ENCODE results near the gene SLC2A4.
"Not testable (repeated sequence)": the region's sequence is repeated elsewhere in the genome, so short reads cannot be mapped to it uniquely, and the experiment has no call there.

SLC2A4 gene

GRCh38 chr17:7325031-7325528, 43.6 kb downstream of the SLC2A4 start:
- Mint-ChIP-seq H3K9me3 (no peaks in the 10 kb centered on the region), H3K27ac (no peak overlapping the region), H3K36me3 (peaks cover 25% of the 10 kb centered on the region), H3K4me1 (peaks cover 31% of the 10 kb centered on the region), H3K27me3 (no peaks in the 10 kb centered on the region), H3K4me3 (no peak overlapping the region)
- DNase-seq = no peak
- CTCF ChIA-PET = interaction anchor here (0.8 to 4.8 kb wide), 8 partner anchors 11 to 26 kb away, joined by 3 to 54 read pairs (median 6); partner anchors contain the start of genes ACAP1 and GPS2

DNA sequence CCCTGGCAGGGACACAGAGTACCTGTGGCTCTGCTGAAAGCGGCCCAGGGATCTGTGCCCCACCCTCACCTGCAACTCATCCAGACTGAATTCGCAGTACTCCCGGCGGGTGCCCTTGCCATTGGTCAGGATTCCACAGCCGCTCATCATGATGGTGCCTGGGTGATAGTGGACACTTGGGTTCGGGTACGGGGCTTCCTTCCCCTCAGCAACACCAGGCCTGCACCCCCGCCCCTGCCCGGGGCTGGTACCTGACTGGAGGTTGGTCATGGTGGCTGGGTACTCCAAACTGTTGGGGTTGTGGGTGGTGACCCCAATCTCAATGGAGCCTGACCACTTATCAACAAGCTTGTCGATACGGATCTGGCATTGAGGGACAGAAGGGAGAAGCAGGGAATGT, 44.7 kb downstream of the SLC2A4 start:
- Mint-ChIP-seq H3K27me3 (no peaks in the 10 kb centered on the region), H3K27ac (no peak overlapping the region), H3K36me3 (peaks cover 25% of the 10 kb centered on the region), H3K4me3 (no peak overlapping the region), H3K4me1 (peaks cover 40% of the 10 kb centered on the region), H3K9me3 (no peaks in the 10 kb centered on the region)
- CTCF ChIA-PET = interaction anchor here (0.5 to 4.8 kb wide), 4 partner anchors 11 to 39 kb away, joined by 3 to 54 read pairs (median 17); partner anchors contain the start of gene ACAP1
- DNase-seq = no peak

DNA sequence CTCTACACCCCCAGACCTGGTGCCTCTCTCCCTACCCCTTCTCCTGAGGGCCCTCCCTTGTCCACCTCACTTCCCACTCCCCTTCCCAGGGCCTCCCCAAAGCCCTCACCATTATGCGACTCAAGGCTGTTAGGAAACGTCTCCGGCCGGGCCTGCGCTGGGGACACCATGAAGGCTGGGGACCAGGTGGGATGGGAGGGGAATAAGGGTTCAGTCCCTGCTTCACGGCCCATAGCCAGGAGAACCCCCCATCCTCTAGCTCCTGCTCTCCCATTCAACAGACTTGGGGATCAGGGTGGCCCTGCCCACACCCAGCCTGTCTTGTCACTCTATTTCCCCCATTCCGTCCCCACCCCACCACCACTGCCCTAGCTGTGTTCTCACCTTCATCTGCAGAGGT, 45.5 kb downstream of the SLC2A4 start:
- Mint-ChIP-seq H3K9me3 (no peaks in the 10 kb centered on the region), H3K4me3 (no peak overlapping the region), H3K36me3 (peaks cover 21% of the 10 kb centered on the region), H3K4me1 (peaks cover 46% of the 10 kb centered on the region), H3K27ac (no peak overlapping the region), H3K27me3 (no peaks in the 10 kb centered on the region)
- DNase-seq = no peak
- CTCF ChIA-PET = interaction anchor here (0.9 to 4.8 kb wide), 3 partner anchors 10 to 18 kb away, joined by 3 to 54 read pairs (median 29); partner anchors contain the start of gene ACAP1

GRCh38 chr17:7327501-7327900, 46.0 kb downstream of the SLC2A4 start:
- CTCF ChIA-PET = interaction anchor here (4.3 to 4.8 kb wide), 2 partner anchors 10 to 18 kb away, joined by 29 to 54 read pairs; partner anchors contain the start of gene ACAP1
- Mint-ChIP-seq H3K9me3 (no peaks in the 10 kb centered on the region), H3K27ac (no peak overlapping the region), H3K4me3 (peak overlapping the region; percentile 43), H3K27me3 (no peaks in the 10 kb centered on the region), H3K36me3 (peaks cover 16% of the 10 kb centered on the region), H3K4me1 (peaks cover 50% of the 10 kb centered on the region)
- DNase-seq = no peak

- Mint-ChIP-seq H3K36me3 (peaks cover 13% of the 10 kb centered on the region), H3K4me3 (peak overlapping the region; percentile 94), H3K9me3 (no peaks in the 10 kb centered on the region), H3K27ac (peak overlapping the region; percentile 25), H3K4me1 (peaks cover 55% of the 10 kb centered on the region), H3K27me3 (no peaks in the 10 kb centered on the region)
- DNase-seq = no peak
- CTCF ChIA-PET = interaction anchor here (1.7 to 2.0 kb wide), 2 partner anchors 8 to 32 kb away, joined by 4 to 6 read pairs; no protein-coding TSS in a partner anchor
Observed at GRCh38 chr17:7328009-7328408, 46.5 kb downstream of the SLC2A4 start.

DNA sequence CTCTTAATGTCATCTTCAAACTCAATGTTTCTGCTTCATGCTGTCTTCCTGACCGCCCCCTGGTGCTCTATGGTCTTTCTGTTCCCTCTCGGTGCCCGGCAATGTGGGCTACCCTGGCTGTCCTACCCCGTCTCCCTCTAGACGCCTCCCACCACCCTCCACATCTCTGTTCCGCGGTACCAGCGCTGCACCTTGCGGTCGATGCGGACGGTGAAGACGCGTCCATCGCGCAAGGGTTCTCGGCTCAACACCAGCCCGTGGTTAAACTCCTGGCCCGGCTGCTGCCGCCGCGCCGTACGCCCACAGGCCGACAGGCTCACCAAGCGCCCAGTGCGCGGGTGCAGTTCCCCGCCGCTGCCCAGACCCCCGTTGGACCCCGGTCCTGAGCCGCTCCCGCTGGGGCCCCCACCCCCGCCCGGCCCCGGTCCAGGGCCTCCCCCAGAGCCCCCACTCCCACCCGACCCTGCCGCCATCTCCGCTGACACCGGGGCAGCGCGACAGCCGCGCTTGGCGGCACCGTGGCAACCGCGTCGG, 47.4 kb downstream of the SLC2A4 start, which contains the start of gene NEURL4:
NEURL4 (minus strand) TSS at position 496 of the 534 bp plus-strand sequence; CDS start at position 473, 23 bp downstream.
- Mint-ChIP-seq H3K27ac (peak within 1 kb of the TSS; percentile 96), H3K27me3 (no peaks in the 10 kb centered on the region), H3K36me3 (peaks cover 5% of the 10 kb centered on the region), H3K4me1 (peaks cover 63% of the 10 kb centered on the region), H3K4me3 (peak within 1 kb of the TSS; percentile 94), H3K9me3 (no peaks in the 10 kb centered on the region)
- CTCF ChIA-PET = interaction anchor here (1.0 to 2.0 kb wide), 5 partner anchors 8 to 33 kb away, joined by 3 to 6 read pairs (median 4); no protein-coding TSS in a partner anchor
- DNase-seq = no peak

DNA sequence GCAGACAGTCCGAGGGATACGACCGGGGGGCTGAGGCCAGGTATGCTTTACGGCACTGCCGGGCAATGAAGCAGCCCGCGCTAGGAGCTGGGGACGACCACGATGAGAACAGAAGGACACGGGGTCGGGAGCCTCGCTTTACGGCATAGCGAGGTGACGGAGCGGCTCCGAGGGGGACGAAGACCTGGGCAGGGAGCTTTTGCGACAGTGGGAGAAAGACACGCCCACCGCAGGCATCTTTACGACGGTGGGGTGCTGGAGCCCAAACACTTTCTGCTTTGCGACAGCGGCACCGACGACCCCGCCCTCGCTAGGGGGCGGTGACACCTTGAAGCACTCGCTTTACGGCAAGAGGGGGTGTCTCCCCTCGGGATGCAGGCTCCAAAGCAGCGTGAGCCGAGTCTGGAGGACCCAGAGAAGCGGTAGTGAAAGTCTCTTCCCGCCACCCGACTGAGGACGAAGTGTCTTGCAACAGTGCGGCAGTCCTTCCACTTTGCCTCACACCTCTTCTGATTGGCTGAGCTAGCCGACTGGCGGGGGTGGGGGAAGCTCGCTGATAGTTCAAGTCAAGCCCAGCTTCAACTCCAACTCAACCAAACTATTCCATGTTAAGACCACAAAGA, 48.0 kb downstream of the SLC2A4 start:
- CTCF ChIA-PET = interaction anchor here (0.9 to 2.0 kb wide), 11 partner anchors 9 to 358 kb away, joined by 3 to 7 read pairs (median 4); partner anchors contain the start of genes TMEM95 and TP53
- Mint-ChIP-seq H3K9me3 (no peaks in the 10 kb centered on the region), H3K27ac (peak overlapping the region; percentile 96), H3K36me3 (no peaks in the 10 kb centered on the region), H3K27me3 (no peaks in the 10 kb centered on the region), H3K4me3 (peak overlapping the region; percentile 94), H3K4me1 (peaks cover 63% of the 10 kb centered on the region)
- peak; percentile 98 for DNase-seq

DNA sequence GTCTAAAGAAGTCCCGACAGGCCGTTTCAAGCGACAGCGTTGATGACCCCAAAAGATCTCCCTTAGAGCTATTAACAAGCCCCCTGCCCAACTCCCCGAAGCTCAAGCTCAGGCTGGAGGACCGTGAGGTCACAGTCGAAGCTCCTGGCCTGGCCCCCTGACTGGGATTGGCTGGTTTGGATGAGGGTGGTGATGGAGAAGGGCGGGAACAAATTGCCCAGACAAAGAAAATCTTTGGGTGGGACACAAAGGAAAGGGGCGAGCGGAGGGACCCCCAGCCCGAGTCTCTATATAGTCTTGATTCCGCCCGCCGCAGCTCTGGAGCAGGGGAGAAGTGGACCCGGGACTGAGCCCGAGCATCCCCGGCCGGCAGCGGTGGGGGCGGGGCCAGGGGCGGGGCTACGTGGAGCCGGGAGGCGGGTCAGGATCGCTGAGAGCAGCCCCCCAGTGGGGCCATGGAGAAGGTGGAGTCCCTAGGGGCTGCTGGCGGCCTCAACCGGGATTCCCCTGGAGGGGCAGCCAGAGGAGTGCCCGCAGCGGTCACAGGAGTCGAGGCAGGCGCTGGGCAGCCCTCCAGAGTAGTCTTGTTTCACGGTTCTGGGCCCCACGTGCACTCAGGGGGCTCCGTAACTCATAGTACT, 48.6 kb downstream of the SLC2A4 start:
- peak overlapping the region; percentile 96 for H3K27ac Mint-ChIP-seq
- DNase-seq = peak; percentile 87
- peaks cover 67% of the 10 kb centered on the region for H3K4me1 Mint-ChIP-seq
- H3K27me3 Mint-ChIP-seq = no peaks in the 10 kb centered on the region
- no peaks in the 10 kb centered on the region for H3K36me3 Mint-ChIP-seq
- no peaks in the 10 kb centered on the region for H3K9me3 Mint-ChIP-seq
- CTCF ChIA-PET = interaction anchor here (0.9 to 2.0 kb wide), 11 partner anchors 10 to 357 kb away, joined by 3 to 7 read pairs (median 4); partner anchors contain the start of genes TMEM95 and TP53
- H3K4me3 Mint-ChIP-seq = peak overlapping the region; percentile 94

DNA sequence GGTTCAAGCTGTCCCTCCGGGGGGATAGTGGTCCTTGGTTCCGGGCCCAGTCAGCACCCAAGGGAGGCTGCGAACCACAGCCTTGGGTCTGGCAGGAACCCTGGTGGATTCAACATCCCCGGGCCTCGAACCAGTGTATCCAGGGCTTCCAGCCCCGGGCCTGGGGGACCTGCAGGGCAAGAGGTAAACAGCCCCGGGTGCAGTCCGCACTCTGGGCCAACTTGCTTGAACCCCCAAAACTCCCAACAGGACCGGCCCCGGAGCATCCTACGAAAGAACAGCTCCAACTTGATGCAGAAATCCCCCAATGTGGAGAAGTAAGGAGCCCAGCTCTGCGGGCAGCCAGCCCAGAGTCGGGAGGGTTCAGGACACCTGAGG, 49.1 kb downstream of the SLC2A4 start:
- Mint-ChIP-seq H3K27ac (peak overlapping the region; percentile 58), H3K9me3 (no peaks in the 10 kb centered on the region), H3K27me3 (no peaks in the 10 kb centered on the region), H3K36me3 (no peaks in the 10 kb centered on the region), H3K4me3 (peak overlapping the region; percentile 94), H3K4me1 (peaks cover 73% of the 10 kb centered on the region)
- CTCF ChIA-PET = interaction anchor here (0.7 to 2.0 kb wide), 3 partner anchors 14 to 230 kb away, joined by 3 to 7 read pairs (median 4); no protein-coding TSS in a partner anchor
- DNase-seq = no peak

DNA sequence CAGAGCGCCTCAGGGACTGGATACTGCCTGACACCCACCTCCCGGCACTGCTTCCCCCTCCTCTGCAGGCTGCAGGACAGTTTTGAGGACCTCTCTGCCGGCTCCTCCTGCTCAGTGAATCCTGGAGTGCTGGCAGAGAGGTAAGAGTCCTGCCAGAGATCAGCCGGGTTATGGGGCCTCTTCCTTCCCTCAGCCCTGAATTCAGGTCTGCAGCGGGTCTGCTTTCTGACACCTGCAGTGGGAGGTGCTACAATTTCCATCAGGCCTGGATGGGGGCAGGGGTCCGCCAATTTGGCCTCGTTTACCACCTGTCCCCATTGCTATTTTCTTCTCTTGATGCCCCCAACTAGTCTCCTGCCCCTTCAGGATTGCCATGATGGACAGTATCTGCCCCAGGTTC, 50.6 kb downstream of the SLC2A4 start:
- Mint-ChIP-seq H3K4me1 (peaks cover 79% of the 10 kb centered on the region), H3K9me3 (no peaks in the 10 kb centered on the region), H3K27ac (peak overlapping the region; percentile 86), H3K36me3 (peaks cover 6% of the 10 kb centered on the region), H3K4me3 (peak overlapping the region; percentile 48), H3K27me3 (no peaks in the 10 kb centered on the region)
- CTCF ChIA-PET = no interaction called here
- DNase-seq = no peak

DNA sequence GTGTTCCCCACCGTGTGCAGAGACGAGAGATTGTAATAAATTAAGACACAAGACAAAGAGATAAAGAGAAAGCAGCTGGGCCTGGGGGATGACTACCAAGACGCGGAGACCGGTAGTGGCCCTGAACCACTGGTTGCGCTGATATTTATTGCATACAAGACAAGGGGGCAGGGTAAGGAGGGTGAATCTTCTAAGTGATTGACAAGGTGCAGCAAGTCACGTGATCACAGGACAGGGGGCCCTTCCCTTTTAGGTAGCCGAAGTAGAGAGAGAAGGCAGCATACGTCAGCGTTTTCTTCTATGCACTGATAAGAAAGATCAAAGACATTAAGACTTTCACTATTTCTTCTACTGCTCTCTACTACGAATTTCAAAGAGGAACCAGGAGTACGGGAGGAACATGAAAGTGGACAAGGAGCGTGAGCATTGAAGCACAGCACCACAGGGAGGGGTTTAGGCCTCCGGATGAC, 51.1 kb downstream of the SLC2A4 start:
- H3K27me3 Mint-ChIP-seq, CTCF ChIA-PET, H3K9me3 Mint-ChIP-seq: not testable (repeated sequence)
- Mint-ChIP-seq H3K27ac (peak overlapping the region; percentile 86), H3K36me3 (peaks cover 11% of the 10 kb centered on the region), H3K4me3 (peak overlapping the region; percentile 48), H3K4me1 (peaks cover 79% of the 10 kb centered on the region)
- peak; percentile 62 for DNase-seq

DNA sequence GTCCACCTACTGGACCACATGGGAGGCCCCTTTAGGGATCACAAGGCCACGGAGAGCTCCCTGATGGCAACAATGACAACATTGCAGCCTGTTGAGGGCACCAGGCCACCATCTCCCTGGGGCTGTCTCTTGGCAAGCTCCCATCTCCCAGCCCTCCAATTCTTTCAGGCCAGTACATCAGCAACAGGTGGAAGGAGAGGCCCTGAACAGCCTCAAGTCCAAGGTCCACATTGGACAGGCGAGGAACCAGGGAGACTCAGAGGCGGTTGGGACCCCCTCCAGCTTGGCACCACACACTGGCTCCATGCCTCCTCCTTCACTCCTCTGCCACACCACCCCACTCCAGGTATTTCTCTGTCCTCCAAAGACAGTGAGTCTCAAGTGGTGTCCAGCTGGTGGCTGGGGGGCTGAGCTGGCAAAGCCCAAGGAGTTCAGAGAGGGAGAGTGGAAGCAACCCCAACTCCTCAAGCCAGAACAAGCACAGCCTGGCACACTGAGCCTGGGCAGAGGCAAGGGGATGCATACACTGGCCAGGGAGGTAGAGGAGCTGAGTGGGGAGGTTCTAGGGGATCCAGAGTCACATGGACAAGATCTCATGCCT, 53.5 kb downstream of the SLC2A4 start:
- peaks cover 23% of the 10 kb centered on the region for H3K36me3 Mint-ChIP-seq
- H3K4me3 Mint-ChIP-seq = peak overlapping the region; percentile 88
- no peaks in the 10 kb centered on the region for H3K9me3 Mint-ChIP-seq
- DNase-seq = no peak
- no peak overlapping the region for H3K27ac Mint-ChIP-seq
- CTCF ChIA-PET = interaction anchor here (1.3 to 6.3 kb wide), 3 partner anchors 9 to 39 kb away, joined by 3 to 54 read pairs (median 29); no protein-coding TSS in a partner anchor
- H3K27me3 Mint-ChIP-seq = no peaks in the 10 kb centered on the region
- H3K4me1 Mint-ChIP-seq = peaks cover 76% of the 10 kb centered on the region

DNA sequence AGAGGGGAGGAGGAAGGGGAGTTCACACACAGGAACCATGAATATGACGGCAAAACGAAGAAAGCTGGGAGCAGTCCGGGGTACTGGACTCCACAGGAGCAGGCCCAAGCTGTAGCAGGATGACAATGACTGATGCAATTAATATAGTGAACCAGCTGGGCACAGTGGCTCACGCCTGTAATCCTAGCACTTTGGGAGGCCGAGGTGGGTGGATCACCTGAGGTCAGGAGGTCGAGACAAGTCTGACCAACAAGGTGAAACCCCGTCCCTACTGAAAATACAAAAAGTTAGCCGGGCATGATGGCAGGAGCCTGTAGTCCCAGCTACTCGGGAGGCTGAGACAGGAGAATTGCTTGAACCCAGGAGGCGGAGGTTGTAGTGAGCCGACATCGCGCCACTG, 54.2 kb downstream of the SLC2A4 start:
- H3K9me3 Mint-ChIP-seq, H3K27me3 Mint-ChIP-seq, DNase-seq: not testable (repeated sequence)
- H3K27ac Mint-ChIP-seq = peak overlapping the region; percentile 95
- CTCF ChIA-PET = interaction anchor here (0.9 to 6.3 kb wide), 12 partner anchors 10 to 101 kb away, joined by 3 to 54 read pairs (median 9); partner anchors contain the start of genes GPS2, NLGN2 and TMEM95
- peaks cover 76% of the 10 kb centered on the region for H3K4me1 Mint-ChIP-seq
- peaks cover 28% of the 10 kb centered on the region for H3K36me3 Mint-ChIP-seq
- peak overlapping the region; percentile 88 for H3K4me3 Mint-ChIP-seq
